Astrocyte of the spinal cord (primary cell): Measurements from ENCODE around the gene NIPAL3.

Experiments
- DNase-seq: peaks from one replicate; pipeline ENCODE4 v3.0.0; 2011; ENCODE audit warnings: low read depth, low spot score
- H3K4me3 ChIP-seq: 2 replicates; pipeline ENCODE4 v1.5.1; 2011; ENCODE audit warnings: low read depth, mild to moderate bottlenecking, low read length, moderate library complexity
- in situ Hi-C: cut with HindIII; loops from 2 replicates; pipeline ENCODE4 v1.10.0; 2017; ENCODE audit warnings: low sequenced_read_pairs
- TF ChIP-seq, protein P1 (sequence below): IDR thresholded peaks from 2 replicates; pipeline ENCODE4 v1.5.1; 2012; ENCODE audit warnings: low read depth, mild to moderate bottlenecking, low read length, inconsistent platforms

NIPAL3 gene

DNA sequence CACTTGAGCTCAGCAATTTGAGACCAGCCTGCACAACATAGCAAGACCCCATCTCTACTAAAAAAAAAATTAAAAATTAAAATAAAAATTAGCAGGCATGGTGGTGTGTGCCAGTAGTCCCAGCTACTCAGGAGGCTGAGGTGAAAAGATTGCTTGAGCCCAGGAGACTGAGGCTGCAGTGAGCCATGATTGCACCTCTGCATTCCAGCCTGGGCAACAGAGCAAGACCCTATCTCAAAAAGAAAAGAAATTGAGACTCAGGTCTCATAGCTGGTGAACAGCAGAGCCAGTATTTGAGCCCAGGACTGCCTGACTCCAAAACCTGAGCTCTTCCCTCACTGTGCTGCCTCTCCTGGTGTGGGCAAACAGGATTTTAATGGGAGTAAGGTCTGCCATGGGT, 58.6 kb downstream of the NIPAL3 start:
- DNase-seq, result no peak
- H3K4me3 ChIP-seq, result no peak overlapping the region
- TF ChIP-seq, protein P1, sequence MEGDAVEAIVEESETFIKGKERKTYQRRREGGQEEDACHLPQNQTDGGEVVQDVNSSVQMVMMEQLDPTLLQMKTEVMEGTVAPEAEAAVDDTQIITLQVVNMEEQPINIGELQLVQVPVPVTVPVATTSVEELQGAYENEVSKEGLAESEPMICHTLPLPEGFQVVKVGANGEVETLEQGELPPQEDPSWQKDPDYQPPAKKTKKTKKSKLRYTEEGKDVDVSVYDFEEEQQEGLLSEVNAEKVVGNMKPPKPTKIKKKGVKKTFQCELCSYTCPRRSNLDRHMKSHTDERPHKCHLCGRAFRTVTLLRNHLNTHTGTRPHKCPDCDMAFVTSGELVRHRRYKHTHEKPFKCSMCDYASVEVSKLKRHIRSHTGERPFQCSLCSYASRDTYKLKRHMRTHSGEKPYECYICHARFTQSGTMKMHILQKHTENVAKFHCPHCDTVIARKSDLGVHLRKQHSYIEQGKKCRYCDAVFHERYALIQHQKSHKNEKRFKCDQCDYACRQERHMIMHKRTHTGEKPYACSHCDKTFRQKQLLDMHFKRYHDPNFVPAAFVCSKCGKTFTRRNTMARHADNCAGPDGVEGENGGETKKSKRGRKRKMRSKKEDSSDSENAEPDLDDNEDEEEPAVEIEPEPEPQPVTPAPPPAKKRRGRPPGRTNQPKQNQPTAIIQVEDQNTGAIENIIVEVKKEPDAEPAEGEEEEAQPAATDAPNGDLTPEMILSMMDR, result no peak
- in situ Hi-C loops, result no loop called here

DNA sequence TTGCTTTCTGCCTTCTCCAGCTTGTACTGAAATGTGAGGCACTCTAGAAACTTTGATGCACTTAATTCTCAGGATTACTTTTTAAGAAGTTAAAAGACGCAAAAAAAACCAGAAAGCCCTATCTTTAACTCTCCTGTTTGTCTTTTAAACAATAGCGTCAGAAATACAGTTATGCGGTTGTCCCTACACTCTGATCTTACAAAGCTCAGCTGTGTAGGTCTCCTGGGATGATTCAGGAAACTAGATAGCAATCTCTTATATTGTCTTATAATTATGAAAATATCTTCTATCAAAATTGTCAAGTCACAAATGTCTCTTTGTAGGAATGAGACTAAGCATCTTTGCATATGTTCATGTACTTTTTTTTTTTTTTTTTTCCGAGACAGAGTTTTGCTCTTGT, 60.1 kb downstream of the NIPAL3 start:
- DNase-seq, result no peak
- in situ Hi-C loops, result no loop called here
- no peak overlapping the region for H3K4me3 ChIP-seq
- TF ChIP-seq, protein P1, result no peak

DNA sequence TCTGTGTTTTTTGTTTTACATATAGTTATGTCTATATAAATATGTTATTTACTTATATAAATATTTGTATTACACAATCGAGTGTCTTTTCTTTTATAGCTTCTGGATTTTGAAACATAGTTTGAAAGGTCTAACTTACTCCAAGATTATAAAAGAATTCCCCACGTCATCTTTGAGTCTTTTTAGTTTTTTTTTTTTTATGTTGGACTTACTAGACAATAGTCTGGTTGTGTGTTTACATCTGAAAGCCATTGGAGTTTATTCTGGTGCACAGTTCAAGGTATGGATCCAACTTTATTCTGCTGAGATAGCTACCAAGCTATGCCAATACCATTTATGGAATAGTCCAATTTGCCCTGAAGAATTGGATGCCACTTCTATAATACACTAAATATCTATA, 61.0 kb downstream of the NIPAL3 start:
- no peak overlapping the region for H3K4me3 ChIP-seq
- no peak for DNase-seq
- in situ Hi-C loops, result no loop called here
- TF ChIP-seq, protein P1, result no peak

DNA sequence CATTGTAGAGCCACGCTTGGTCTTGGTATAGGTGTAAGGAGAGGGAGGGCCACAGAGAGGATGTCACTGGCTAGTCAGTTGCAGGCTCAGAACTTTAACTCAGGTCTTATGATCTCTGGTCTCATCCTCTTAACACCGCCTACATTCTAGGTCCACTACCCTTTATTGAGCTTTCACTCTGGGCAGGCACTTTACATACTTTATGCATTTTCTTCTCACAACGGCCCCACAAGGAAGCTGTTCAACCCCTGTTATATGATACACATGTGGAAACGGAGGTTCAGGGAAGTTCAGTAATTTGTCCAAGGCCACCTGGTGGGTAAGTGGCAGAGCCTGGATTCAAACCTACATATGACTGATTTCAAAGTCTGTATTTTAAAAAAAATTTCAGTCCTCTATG, 61.7 kb downstream of the NIPAL3 start:
- in situ Hi-C loops, result no loop called here
- TF ChIP-seq, protein P1, result no peak
- no peak for DNase-seq
- H3K4me3 ChIP-seq, result no peak overlapping the region

DNA sequence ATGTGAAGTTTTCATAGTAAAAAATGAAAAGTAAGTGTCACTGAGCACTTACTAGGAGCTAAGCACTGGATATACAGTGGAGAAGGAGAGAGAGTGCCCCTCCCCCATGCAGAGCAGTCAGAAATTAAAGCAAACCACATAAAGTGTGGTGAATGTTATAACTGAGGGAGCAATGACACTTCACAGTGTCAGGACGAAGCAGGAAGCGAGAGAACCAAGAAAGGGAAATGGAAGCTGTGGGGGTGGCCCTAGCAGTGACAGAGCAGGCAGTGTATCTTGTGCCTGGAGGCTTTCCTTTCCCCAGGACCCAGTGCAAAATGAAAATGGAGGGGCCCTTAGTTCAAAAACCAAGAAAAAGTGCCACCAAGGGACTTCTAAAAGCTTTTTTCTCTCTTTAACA, 65.5 kb downstream of the NIPAL3 start:
- TF ChIP-seq, protein P1, result no peak
- in situ Hi-C loops, result no loop called here
- DNase-seq, result no peak
- no peak overlapping the region for H3K4me3 ChIP-seq

DNA sequence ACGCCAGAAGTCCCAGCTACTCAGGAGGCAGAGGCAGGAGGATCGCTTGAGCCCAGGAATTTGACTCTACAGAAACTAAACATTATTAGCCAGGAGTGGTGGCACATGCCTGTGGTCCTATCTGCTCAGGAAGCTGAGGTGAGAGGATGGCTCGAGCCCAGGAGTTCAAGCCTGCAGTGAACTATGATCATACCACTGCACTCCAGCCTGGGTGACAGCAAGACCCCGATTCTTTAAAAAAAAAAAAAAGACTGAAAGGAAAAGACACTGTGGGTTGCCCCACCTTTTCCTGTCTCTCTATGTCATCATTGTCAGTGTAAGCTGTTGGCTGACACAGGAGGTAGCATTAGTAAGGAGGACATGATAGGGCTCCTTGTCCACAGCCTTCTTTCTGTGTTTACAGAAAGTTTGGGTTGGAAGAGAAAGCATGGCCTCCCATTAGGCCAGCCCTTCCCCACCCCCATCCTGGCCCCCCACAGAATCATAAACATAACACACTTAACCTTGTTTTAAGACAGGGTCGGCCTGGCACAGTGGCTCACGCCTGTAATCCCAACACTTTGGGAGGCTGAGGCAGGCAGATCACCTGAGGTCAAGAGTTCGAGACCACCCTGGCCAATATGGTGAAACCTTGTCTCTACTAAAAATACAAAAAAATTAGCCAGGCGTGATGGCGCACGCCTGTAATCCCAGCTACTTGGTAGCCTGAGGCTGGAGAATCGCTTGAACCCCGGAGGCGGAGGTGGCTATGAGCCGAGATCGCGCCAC, 66.4 kb downstream of the NIPAL3 start:
- no peak for DNase-seq
- TF ChIP-seq, protein P1, result no peak
- H3K4me3 ChIP-seq, result no peak overlapping the region
- in situ Hi-C loops, result no loop called here
